ENCODE results near the gene GLCCI1.
"Not testable (repeated sequence)": the region's sequence is repeated elsewhere in the genome, so short reads cannot be mapped to it uniquely, and the experiment has no call there.

Gene GLCCI1

DNA sequence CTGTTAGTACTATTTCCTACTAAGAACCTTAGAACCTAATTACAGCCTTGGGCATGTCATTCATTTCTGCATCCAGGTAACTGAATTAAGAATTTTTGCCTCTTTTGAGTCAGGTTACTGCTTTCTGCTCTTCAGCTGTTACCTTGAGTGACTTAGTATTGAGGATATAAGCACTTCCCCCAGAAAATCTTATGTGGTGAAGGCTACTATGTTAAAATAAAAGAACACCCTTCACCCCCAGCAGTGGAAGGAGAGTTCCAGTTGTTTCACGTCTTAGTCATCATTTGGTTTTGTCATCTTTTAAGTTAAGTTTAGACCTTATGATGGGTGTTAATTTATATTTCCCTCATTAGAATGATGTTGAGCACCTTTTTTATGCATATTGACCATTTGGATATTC, 82.8 kb downstream of the GLCCI1 start:
- DNase-seq (ENCODE audit: low spot score), result no peak

DNA sequence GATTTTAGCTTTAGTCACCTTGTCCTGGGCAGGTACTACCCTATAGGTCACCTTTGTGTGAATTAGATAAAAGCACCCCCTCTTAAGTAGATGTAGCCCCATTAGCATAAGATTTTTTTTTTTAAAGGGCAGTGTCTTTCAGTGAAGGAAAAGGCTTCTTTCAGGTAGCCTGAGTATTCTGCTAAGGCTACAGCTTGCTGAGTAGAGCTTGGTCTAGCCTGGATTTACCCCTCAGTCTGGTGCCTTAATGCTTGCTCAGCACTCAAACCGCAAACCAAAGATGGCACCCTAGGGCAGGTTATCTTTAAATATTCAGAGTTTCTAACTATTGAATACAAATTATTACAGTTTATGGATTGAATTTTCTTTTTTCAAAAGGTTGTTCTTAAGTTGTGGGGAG, 83.4 kb downstream of the GLCCI1 start:
- DNase-seq (ENCODE audit: low spot score), result no peak

DNA sequence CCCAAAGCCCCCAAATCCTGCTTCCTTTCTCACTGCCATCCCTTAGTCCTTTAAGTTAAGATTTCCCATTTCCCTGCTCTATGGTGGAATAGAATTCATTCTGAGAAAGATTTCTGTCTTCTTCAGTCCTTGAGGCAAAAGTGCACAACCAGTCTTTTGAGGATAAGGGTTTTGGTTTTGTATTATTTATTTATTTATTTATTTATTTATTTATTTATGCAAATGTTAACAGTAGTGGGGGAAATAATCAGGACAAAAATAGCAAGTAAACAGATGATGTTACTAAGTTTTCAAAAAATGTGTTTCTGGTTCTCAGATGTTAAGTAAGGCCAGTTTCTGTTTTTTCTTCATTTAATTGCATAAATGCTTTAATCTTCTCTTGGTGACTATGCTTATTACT, 84.2 kb downstream of the GLCCI1 start:
- DNase-seq (ENCODE audit: low spot score), result no peak

DNA sequence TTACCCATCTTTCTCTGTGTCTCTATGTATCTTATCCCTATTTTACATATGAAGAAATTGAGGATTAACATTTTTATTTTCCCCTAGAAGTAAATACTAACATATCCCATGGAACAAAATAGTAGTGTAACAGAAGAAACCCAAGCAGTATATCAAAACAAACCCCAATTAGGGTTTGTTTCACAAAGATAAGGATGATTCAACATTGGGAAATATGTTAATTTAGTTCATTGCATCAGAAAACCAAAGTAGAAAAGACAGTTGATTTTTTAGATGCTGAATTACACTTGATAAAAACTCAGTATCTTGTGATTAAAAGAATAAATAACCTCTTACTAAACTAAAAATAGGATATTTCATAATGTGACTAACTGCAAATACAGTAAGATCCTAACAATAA, 87.8 kb downstream of the GLCCI1 start:
- no peak for DNase-seq (ENCODE audit: low spot score)

DNA sequence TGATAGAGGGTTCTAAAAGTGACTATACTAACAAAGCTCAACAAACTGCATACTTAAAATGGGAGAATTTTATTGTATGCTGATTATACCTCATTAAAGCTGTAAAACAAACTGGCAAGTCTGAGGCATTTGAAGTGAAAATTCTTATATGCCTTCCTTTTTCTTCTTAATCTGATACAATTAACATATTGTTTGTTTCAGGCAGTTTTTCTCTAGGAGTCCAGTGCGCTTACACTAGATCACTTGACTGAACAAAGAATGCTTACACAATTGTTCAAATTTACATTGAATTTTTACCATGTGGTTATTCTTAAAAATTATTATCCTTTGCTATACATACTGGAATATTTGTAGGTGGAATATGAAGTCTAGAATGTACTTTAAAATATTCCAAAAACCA, 89.0 kb downstream of the GLCCI1 start:
- no peak for DNase-seq (ENCODE audit: low spot score)

DNA sequence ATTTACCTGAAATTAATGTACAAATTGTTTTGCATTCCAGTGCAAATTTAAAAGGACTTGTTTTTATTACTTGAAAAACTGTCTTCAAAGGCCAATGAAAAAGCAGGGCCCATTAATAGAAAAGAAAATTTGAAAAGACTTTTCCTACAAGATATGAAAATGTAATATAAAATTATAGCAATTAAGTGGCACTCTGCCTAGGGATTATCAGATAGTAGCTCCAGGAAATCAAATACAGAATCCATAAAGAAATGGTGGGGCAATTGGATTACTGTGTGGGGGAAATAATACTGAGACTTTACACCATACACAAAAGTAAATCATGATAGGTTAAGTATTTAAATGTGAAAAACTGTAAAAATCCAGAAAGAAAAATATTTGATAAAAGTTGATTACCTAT, 89.7 kb downstream of the GLCCI1 start:
- DNase-seq (ENCODE audit: low spot score), result no peak

DNA sequence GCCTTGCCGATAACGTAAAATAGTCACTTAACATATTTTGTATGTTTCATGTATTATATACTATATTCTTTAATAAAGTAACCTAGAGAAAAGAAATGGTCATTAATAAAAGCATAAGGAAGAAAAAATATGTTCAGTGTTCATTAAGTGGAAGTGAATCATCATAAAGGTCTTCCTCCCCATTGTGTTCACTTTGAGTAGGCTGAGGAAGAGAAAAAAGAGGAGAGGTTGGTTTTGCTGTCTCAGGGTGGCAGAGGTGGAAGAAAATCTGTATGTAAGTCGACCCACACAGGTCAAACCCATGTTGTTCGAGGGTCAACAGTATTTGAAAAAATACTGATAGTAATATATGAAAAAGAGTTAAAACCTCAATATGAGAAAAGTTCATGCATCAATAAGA, 90.3 kb downstream of the GLCCI1 start:
- DNase-seq (ENCODE audit: low spot score), result no peak

GRCh38 chr7:8060241-8060640, 91.6 kb downstream of the GLCCI1 start:
- DNase-seq (ENCODE audit: low spot score), result no peak

- DNase-seq (ENCODE audit: low spot score), result not testable (repeated sequence)
These were observed 94.7 kb downstream of the GLCCI1 start for GRCh38 chr7:8063300-8063699.

GRCh38 chr7:8063706-8064297, 95.2 kb downstream of the GLCCI1 start:
- no peak for DNase-seq (ENCODE audit: low spot score)

DNA sequence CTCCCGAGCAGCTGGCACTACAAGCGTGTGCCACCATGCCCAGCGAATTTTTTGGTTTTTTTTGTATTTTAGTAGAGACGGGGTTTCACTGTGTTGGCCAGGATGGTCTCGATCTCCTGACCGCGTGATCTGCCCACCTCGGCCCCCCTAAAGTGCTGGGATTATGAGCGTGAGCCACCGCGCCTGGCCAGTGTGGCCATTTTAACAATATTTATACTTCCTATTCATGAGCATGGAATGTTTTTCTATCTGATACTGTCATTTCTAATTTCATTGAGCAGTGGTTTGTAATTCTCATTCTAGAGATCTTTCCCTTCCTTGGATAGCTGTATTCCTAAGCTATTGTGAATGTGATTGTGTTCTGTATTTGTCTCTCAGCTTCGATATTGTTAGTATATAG, 96.2 kb downstream of the GLCCI1 start:
- DNase-seq (ENCODE audit: low spot score), result no peak

- no peak for DNase-seq (ENCODE audit: low spot score)
These were observed 96.8 kb downstream of the GLCCI1 start for GRCh38 chr7:8065356-8065813.

DNA sequence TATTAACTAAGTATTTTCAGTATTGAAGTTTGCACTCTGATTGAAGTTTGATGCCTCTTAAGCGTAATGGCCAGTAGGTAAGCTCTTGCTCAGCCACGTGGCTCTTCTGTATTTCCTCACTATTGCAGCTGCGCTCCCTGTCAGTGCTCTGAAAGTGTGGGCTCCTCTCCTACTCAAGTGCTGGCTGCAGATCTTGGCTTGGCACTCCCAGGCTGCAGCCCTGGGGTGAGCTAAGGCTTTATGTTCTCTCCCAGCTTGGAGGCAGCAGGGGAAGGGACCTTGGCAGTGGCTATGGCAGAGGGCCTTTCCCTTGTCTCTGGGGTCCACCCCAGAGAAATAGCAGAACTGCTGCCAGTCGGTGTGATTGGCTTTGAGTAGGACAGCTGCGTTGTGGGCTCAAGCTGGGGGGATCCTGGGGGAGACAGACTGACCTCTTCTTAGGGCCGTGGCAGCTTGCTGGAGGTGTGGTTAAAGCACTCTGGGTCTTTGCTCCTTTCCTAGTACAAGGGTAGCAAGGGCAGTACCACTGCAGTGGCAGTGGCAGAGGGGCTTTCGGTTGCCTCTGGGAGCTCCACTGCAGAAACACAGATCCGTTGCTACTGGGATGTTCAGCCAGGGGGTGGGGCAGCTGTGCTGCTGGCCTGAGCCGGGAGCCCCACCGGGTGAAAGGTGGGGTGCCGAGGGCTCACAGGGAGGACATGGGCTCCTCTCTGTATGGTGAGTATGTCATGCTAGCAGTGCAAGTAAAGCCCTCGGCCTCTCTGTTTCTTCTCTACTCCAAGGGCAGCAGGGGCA, 100.5 kb downstream of the GLCCI1 start:
- no peak for DNase-seq (ENCODE audit: low spot score)

DNA sequence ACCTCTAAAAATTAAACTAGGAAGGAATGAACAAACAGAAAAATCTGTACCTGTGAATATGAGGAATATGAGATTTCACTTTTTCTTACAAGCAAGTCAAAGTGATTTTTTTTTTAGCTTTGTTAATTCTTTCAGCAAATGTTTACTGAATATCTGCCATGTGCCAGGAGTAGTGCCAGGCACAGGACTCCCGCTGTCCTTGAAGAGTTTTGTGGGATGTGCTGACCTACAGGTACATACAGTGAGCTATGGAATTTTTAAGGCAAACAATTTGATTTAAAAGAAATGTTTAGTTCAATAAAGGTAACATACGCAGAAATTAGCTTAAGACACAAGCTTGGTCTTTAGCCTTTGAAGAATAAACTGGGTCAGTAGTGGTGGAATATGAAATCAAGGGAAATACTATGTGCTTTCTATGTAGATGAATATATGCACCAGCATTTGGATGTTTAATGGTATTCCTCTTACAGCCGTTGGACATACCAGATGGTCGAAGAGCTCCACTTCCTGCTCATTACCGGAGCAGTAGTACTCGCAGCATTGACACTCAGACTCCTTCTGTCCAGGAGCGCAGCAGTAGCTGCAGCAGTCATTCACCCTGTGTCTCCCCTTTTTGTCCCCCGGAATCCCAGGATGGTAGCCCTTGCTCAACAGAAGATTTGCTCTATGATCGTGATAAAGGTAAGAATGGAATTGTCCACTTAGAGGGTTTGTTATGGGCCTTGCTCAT, 102.0 kb downstream of the GLCCI1 start:
- DNase-seq (ENCODE audit: low spot score), result no peak

- no peak for DNase-seq (ENCODE audit: low spot score)
These were observed 109.8 kb downstream of the GLCCI1 start for GRCh38 chr7:8078418-8078817.

DNA sequence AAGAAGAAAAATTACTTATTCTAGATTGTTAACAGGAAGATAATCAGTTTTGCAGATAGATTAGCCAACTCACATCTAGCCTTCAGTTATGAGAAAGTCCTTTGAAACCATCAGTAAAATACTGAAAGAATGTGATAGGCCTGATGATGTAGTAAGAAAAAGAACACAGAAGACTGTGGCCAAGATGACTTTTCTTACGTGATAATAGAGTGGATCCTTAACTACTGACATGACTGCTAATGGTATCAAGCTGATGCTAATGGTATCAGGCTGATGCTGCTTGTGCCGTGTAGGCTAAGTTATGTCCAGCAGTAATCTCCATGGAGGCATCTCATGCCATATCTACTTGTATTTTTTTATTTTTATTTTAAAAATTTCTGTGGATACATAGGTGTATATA, 114.2 kb downstream of the GLCCI1 start:
- no peak for DNase-seq (ENCODE audit: low spot score)

DNA sequence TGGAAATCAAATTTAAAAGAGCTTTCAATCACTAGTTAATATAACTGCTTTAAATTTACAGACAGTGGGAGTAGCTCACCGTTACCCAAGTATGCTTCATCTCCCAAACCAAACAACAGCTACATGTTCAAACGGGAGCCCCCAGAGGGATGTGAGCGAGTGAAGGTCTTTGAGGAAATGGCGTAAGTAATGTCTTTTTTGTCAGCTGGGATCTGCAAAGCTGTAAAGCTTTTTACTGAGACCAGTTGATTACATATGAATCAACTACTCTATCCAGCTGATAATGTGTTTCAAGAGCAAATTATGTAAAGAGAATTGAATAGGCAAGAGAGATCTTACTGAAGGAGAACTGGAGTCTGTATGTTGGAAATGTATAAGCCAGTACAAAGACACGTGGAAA, 116.2 kb downstream of the GLCCI1 start:
- no peak for DNase-seq (ENCODE audit: low spot score)

- DNase-seq (ENCODE audit: low spot score), result no peak
These were observed 116.8 kb downstream of the GLCCI1 start for GRCh38 chr7:8085420-8085819.

GRCh38 chr7:8086239-8086638, 117.6 kb downstream of the GLCCI1 start:
- DNase-seq (ENCODE audit: low spot score), result no peak

DNA sequence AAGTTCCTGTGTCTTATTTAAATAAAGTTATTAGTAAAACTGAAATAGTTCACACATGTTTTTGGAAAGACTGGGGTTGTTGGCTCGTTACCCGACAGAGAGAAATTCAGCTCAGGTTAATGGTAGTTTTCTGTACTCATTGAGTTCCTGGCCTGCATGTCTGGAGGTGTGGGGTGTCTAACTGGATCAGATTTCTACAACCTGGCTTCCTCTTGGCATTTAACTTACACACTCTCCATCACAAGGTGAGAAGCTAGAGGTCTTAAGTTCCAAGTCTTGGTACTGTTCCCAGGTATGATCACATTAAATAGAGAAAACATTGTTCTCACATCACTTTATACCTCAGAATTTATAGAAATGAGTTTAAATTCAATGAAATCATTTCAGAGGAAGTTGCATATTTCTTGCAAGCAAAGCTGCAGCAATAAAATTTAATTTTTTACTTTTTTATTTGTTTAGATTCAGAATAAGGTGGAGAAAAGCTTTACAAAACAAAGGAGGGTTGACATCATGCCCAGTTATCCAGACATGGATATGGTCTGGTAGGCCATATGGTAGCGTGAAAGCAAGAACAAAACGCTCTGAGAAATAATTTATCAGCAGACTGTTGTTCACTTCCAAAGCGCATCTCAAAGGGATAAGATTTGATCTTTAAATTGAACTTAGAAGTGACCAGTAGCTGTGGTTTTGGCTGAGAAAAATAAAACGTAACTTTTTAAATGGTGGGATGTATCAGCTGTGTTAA, 120.6 kb downstream of the GLCCI1 start:
- no peak for DNase-seq (ENCODE audit: low spot score)

DNA sequence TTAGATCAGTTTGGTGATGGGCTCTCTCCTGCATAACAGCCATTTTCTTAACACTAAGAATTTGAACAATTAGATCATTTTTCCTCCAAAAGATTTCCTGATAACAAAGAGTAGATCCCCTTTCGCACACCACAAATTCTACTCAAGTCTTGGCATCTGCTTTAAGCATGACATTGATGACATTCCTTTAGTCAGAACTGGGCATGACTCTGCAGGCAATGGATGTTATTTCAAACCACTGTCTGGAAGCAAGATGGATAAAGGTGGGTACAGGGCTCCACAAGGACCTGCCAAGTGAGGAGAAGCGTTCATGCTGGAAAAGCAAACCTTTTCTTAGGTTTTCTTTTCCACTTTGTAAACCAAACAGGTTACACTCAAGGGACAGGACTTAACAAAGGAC, 123.5 kb downstream of the GLCCI1 start:
- DNase-seq (ENCODE audit: low spot score), result no peak
